ENCODE results near the gene UBA1. TPM values are rescaled to one million over a fixed set of nuclear protein-coding genes. Genes with fewer than 3 reads are reported as not detected.
A peak's percentile ranks its signal among the peaks of the same experiment; 100 is the strongest.

The UBA1 gene
- polyA plus RNA-seq, 2 of the 4 experiments (the other 2 are of a cell fraction): 160 to 192 TPM

GRCh38 chrX:47227334-47227583 lies 33.6 kb downstream of the UBA1 start:
- ATAC-seq (no peak), FAIRE-seq (no peak), DNase-seq (ENCODE audit: low read depth in 1 of 2, low spot score in 1 of 2) (no peak)
- no peak overlapping the region for H3K4me2 ChIP-seq
- peaks cover 4% of the 10 kb centered on the region; the same call in 2 of the 3 replicates for H3K4me1 ChIP-seq
- CTCF ChIA-PET: no interaction called here
- H3K4me3 ChIP-seq: no peak overlapping the region
- H3K27ac ChIP-seq: no peak overlapping the region
- TF ChIP-seq FOXS1 (CRISPR knock-in tag; IDR thresholded peaks at IDR 0.05): no peak
- no peak for TF ChIP-seq PHF8 (IDR thresholded peaks at IDR 0.05; ENCODE audit: borderline replicate concordance, low read depth)
- 97% methylated on average over 9 of the region's 9 CpGs for WGBS (ENCODE audit: missing lambda C conversion rate)
- POLR2A ChIA-PET: no interaction called here
- H3K9me3 ChIP-seq: no peaks in the 10 kb centered on the region

GRCh38 chrX:47228550-47229270 lies 35.1 kb downstream of the UBA1 start:
- H3K4me2 ChIP-seq: no peak overlapping the region
- no peaks in the 10 kb centered on the region for H3K9me3 ChIP-seq
- H3K4me1 ChIP-seq: peaks cover 7% of the 10 kb centered on the region; the same call in 2 of the 3 replicates
- FAIRE-seq (no peak), ATAC-seq (no peak), DNase-seq (ENCODE audit: low read depth in 1 of 2, low spot score in 1 of 2) (no peak)
- ChIA-PET POLR2A (interaction anchor here (0.9 kb wide), 1 partner anchor 11 kb away, joined by 3 read pairs; no protein-coding TSS in a partner anchor), CTCF (no interaction called here)
- WGBS (ENCODE audit: missing lambda C conversion rate): 94% methylated on average over 9 of the region's 12 CpGs
- H3K4me3 ChIP-seq: no peak overlapping the region
- no peak overlapping the region for H3K27ac ChIP-seq
- TF ChIP-seq, protein P1, sequence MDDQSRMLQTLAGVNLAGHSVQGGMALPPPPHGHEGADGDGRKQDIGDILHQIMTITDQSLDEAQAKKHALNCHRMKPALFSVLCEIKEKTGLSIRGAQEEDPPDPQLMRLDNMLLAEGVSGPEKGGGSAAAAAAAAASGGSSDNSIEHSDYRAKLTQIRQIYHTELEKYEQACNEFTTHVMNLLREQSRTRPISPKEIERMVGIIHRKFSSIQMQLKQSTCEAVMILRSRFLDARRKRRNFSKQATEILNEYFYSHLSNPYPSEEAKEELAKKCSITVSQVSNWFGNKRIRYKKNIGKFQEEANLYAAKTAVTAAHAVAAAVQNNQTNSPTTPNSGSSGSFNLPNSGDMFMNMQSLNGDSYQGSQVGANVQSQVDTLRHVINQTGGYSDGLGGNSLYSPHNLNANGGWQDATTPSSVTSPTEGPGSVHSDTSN (IDR thresholded peaks at IDR 0.05): no peak
- TF ChIP-seq HEYL (CRISPR knock-in tag; IDR thresholded peaks at IDR 0.05): no peak
- no peak for TF ChIP-seq FOXS1 (CRISPR knock-in tag; IDR thresholded peaks at IDR 0.05)
- no peak for TF ChIP-seq USF2 (IDR thresholded peaks at IDR 0.05)
- no peak for TF ChIP-seq ZSCAN20 (CRISPR knock-in tag; IDR thresholded peaks at IDR 0.05)
- no peak for TF ChIP-seq CTCF (IDR thresholded peaks at IDR 0.05)
- TF ChIP-seq NFE2L2 (conservative IDR thresholded peaks at IDR 0.05; ENCODE audit: low read length): no peak
- no peak for TF ChIP-seq HMGXB4 (CRISPR knock-in tag; IDR thresholded peaks at IDR 0.05; ENCODE audit: borderline replicate concordance)

DNA sequence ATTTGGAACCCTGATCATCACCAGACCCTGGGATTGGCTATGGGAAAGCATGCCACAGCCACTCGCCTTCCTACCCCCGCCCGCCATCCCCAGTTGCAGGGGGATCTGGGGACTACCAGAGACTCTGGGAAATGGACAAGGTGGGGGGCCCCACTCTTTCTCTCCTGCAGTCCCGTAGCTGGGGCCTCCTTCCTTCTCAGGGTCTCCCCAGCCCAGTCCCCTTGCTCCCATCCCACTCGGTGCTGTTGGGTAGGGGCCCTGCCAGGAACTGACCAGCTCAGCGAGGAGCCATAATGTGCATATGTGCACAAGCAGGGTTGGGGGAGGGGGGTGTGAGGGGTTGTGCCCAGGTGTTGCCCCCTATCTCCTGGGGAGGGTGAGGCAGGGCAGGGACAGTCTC lies 35.8 kb downstream of the UBA1 start:
- no peak for FAIRE-seq
- Histone ChIP-seq H3K9me3 (no peaks in the 10 kb centered on the region), H3K4me1 (peaks cover 9% of the 10 kb centered on the region; the same call in 2 of the 3 replicates), H3K27ac (no peak overlapping the region), H3K4me2 (no peak overlapping the region), H3K4me3 (no peak overlapping the region)
- CTCF ChIA-PET: no interaction called here
- TF ChIP-seq EHMT2 (IDR thresholded peaks at IDR 0.05; ENCODE audit: low read depth): no peak
- POLR2A ChIA-PET: no interaction called here
- WGBS (ENCODE audit: missing lambda C conversion rate): 100% methylated on average over 1 of the region's 6 CpGs
- ATAC-seq: no peak
- DNase-seq (ENCODE audit: low read depth in 1 of 2, low spot score in 1 of 2): no peak

DNA sequence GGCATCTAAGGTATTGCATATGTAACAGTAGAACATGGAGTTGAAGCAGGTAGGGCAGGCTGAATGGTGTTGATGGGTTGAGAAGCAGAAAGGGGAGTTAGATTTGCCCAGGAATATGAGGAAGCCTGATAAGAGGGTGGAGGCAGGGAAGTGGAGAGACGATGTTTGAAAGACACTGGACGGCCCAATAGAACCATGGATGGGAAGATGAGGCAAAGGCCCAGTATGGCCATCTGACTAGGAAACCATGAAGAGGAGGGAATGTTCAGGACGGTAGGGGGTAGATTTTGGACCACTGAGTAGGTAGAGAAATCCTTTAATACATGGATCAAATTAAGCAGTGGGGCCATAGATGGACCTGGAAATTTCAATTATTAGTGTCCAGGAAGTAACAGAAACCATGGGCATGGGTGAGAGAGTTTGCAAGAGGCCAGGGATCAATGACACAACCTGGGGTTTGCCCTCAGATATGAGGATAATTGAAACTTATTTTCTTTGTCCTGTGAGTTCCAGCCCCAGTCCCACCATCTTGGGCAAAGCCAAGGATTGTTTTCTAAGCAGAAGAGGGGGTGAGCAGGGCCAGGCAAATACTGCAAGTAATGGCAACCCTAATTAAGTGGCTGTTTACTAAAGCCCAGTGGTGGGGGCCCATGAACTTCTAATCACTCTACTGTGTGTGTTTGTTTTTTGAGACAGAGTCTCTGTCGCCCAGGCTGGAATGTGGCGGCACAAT lies 36.7 kb downstream of the UBA1 start:
- ATAC-seq (no peak), FAIRE-seq (no peak), DNase-seq (ENCODE audit: low read depth in 1 of 2, low spot score in 1 of 2) (no peak)
- peaks cover 18% of the 10 kb centered on the region for H3K4me1 ChIP-seq
- no peak for TF ChIP-seq RNF2 (IDR thresholded peaks at IDR 0.05; ENCODE audit: borderline replicate concordance, low read depth)
- TF ChIP-seq NPAS2 (CRISPR knock-in tag; IDR thresholded peaks at IDR 0.05; ENCODE audit: borderline replicate concordance): no peak
- TF ChIP-seq SMC3 (IDR thresholded peaks at IDR 0.05): no peak
- TF ChIP-seq HOXA7 (CRISPR knock-in tag; IDR thresholded peaks at IDR 0.05): 0 out of 2 replicates have a peak, but pooled peaks have one; percentile 16
- 95% methylated on average over 5 of the region's 5 CpGs for WGBS (ENCODE audit: missing lambda C conversion rate)
- H3K4me3 ChIP-seq: no peak overlapping the region
- CTCF ChIA-PET: interaction anchor here (1.0 kb wide), 1 partner anchor 293 kb away, joined by 3 read pairs; no protein-coding TSS in a partner anchor
- H3K9me3 ChIP-seq: no peaks in the 10 kb centered on the region
- POLR2A ChIA-PET: no interaction called here
- H3K27ac ChIP-seq: no peak overlapping the region
- H3K4me2 ChIP-seq: no peak overlapping the region

Measured in A549 (cell line).